Loucy (cell line): Measurements from ENCODE around the gene ACIN1.

Experiments used
- CTCF ChIP-seq: fragments of 200-600 bp; sonication (generic); conservative IDR thresholded peaks from 2 replicates; pipeline ENCODE4 v1.5.1; 2014; ENCODE audit warnings: mild to moderate bottlenecking, antibody characterized with exemption, low read length
- EZH2phosphoT487 ChIP-seq: fragments of 200-600 bp; IDR thresholded peaks from 2 replicates; pipeline ENCODE4 v1.6.1; 2018; ENCODE audit warnings: antibody characterized with exemption, mild to moderate bottlenecking, moderate library complexity, borderline replicate concordance

- TF ChIP-seq CTCF: no peak
- TF ChIP-seq EZH2phosphoT487: no peak
Measured at GRCh38 chr14:23030936-23031335, 64.0 kb downstream of the ACIN1 start.
